ENCODE results near the gene ANKEF1.

- no peak for TF ChIP-seq CTCF (conservative IDR thresholded peaks at IDR 0.05; ENCODE audit: low read length)
- no peak for TF ChIP-seq EZH2phosphoT487 (IDR thresholded peaks at IDR 0.05; ENCODE audit: borderline replicate concordance, low read depth, low read length)
These were observed 26.9 kb downstream of the ANKEF1 start for GRCh38 chr20:10061641-10062040.
